HepG2 (cell line): ENCODE results near the gene PIP5KL1. TPM values are rescaled to one million over a fixed set of nuclear protein-coding genes. Genes with fewer than 3 reads are reported as not detected.
A peak's percentile ranks its signal among the peaks of the same experiment; 100 is the strongest.

Source experiments
- ADNP ChIP-seq: sonication (generic); formaldehyde crosslinking; IDR thresholded peaks from 2 replicates; pipeline ENCODE4 v1.4.0; 2020; ENCODE audit warnings: missing genetic modification reagents
- ATM ChIP-seq: fragments of 450-650 bp; IDR thresholded peaks from 2 replicates; pipeline ENCODE4 v1.7.1; 2017; ENCODE audit warnings: mild to moderate bottlenecking, borderline replicate concordance
- RFXAP ChIP-seq: sonication (generic); formaldehyde crosslinking; IDR thresholded peaks from 2 replicates; pipeline ENCODE4 v1.4.0; 2020; ENCODE audit warnings: missing genetic modification reagents, borderline replicate concordance
- SALL1 ChIP-seq: sonication (generic); formaldehyde crosslinking; IDR thresholded peaks from 2 replicates; pipeline ENCODE4 v1.8.0; 2022; ENCODE audit warnings: mild to moderate bottlenecking, missing genetic modification reagents
- SRF ChIP-seq: IDR thresholded peaks from 2 replicates; pipeline ENCODE4 v1.6.1; 2011; ENCODE audit warnings: mild to moderate bottlenecking, low read depth, low read length, moderate library complexity
- ZNF720 ChIP-seq: sonication (generic); formaldehyde crosslinking; IDR thresholded peaks from 2 replicates; pipeline ENCODE4 v1.4.0; 2020; ENCODE audit warnings: missing genetic modification reagents
- polyA plus RNA-seq, 8 experiments: library from polyadenylated mRNA; depleted of rRNA in 3 of 8; stranded (reverse) in 7 of 8; unstranded in 1 of 8; fragments of >200 nt; fragmentation: Illumina TruSeq in 4 of 8; extraction: Trizol in 4 of 8; gene quantifications; 2 replicates each; pipeline versions ENCODE4 v1.2.1 to v1.2.3, GENCODE V29; 2011 to 2016; ENCODE audit warnings: low read depth in 4 of 8, missing spikeins in 1 of 8, mixed read lengths in 1 of 8; ENCODE audit not compliant: insufficient read depth in 1 of 8
- total RNA-seq, 5 experiments: library from RNA; depleted of rRNA; stranded (reverse); fragments of >200 nt; fragmentation: Illumina TruSeq; extraction: Trizol; gene quantifications; 2 replicates each; pipeline ENCODE4 v1.2.3, GENCODE V29; 2016; ENCODE audit warnings: low read depth in 1 of 5
- TF ChIP-seq, protein P1 (sequence below), 2 experiments: fragments of 450-650 bp in 1 of 2; sonication (generic) in 1 of 2; formaldehyde crosslinking in 1 of 2; IDR thresholded peaks; 2 replicates each; pipeline versions ENCODE4 v1.6.1 to v1.8.0; 2016 to 2022; ENCODE audit warnings: antibody characterized with exemption in 1 of 2, mild to moderate bottlenecking in 1 of 2, missing genetic modification reagents in 1 of 2
- TF ChIP-seq, protein P2 (sequence below): sonication (generic); formaldehyde crosslinking; IDR thresholded peaks from 2 replicates; pipeline ENCODE4 v1.5.1; 2020; ENCODE audit warnings: mild to moderate bottlenecking, missing genetic modification reagents, moderate library complexity
- TF ChIP-seq, protein P3 (sequence below): IDR thresholded peaks from 2 replicates; pipeline ENCODE4 v1.6.1; 2016; ENCODE audit warnings: missing compliant biosample characterization, missing genetic modification reagents, borderline replicate concordance
- TF ChIP-seq, protein P4 (sequence below): IDR thresholded peaks from 2 replicates; pipeline ENCODE4 v1.6.1; 2016; ENCODE audit warnings: mild to moderate bottlenecking, missing biosample characterization, missing genetic modification reagents
- TF ChIP-seq, protein P5 (sequence below): sonication (generic); formaldehyde crosslinking; IDR thresholded peaks from 2 replicates; pipeline ENCODE4 v1.5.1; 2020; ENCODE audit warnings: missing genetic modification reagents, mild to moderate bottlenecking, borderline replicate concordance

PIP5KL1 gene
- total and polyA plus RNA-seq, 2 of the 13 experiments (the other 11 are each of a cell fraction or from before 2014, with no cell fraction given), result 0.20 to 0.49 TPM

DNA sequence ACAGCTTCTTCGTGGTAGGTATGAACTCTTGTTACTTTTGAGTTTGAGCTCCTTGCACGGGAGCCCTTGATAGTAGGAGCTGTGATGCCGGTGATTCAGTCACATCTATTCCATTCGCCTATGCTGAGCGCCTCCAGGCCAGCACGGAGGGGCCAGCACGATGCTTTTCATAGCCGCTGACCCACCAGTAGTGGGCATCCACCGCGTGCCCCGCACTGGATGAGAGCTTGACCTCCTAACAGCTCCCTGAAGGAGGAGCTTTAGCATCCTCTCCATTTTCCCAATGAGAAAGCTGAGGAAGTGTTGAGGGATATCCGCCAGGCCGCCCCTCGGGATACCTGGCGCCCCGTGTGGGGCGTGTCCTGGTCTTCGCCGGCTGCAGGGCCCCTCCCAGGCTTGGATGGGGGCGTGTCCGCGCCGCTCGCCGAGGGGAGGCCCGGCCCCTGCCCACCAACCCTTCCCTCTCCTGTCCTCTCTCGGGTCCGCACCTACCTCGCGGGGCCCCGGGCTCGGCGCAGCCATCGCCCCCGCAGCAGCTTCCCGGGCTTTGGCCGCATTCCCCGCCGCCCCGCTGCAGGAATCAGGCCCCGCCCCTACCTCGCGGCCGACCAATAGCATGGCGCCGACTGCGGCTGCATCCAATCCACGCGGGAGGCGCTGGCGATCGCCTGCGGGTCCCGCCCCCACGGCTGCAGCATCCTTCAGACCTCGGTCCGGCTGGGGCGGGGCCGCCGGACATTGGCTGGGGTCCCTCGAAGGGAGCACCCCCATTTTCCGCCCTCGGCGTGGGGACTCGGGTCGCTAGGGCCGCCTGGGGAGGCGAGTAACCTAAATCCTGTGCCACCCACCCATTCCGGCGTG is at the start of gene PIP5KL1 (continued):
- TF ChIP-seq, protein P1, sequence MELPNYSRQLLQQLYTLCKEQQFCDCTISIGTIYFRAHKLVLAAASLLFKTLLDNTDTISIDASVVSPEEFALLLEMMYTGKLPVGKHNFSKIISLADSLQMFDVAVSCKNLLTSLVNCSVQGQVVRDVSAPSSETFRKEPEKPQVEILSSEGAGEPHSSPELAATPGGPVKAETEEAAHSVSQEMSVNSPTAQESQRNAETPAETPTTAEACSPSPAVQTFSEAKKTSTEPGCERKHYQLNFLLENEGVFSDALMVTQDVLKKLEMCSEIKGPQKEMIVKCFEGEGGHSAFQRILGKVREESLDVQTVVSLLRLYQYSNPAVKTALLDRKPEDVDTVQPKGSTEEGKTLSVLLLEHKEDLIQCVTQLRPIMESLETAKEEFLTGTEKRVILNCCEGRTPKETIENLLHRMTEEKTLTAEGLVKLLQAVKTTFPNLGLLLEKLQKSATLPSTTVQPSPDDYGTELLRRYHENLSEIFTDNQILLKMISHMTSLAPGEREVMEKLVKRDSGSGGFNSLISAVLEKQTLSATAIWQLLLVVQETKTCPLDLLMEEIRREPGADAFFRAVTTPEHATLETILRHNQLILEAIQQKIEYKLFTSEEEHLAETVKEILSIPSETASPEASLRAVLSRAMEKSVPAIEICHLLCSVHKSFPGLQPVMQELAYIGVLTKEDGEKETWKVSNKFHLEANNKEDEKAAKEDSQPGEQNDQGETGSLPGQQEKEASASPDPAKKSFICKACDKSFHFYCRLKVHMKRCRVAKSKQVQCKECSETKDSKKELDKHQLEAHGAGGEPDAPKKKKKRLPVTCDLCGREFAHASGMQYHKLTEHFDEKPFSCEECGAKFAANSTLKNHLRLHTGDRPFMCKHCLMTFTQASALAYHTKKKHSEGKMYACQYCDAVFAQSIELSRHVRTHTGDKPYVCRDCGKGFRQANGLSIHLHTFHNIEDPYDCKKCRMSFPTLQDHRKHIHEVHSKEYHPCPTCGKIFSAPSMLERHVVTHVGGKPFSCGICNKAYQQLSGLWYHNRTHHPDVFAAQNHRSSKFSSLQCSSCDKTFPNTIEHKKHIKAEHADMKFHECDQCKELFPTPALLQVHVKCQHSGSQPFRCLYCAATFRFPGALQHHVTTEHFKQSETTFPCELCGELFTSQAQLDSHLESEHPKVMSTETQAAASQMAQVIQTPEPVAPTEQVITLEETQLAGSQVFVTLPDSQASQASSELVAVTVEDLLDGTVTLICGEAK (IDR thresholded peaks at IDR 0.05), result no peak
- TF ChIP-seq, protein P1 (CRISPR knock-in tag; IDR thresholded peaks at IDR 0.05), result no peak
- no peak for TF ChIP-seq SALL1 (CRISPR knock-in tag)
- no peak for TF ChIP-seq ADNP (CRISPR knock-in tag)
- TF ChIP-seq SRF, result no peak
- TF ChIP-seq, protein P2, sequence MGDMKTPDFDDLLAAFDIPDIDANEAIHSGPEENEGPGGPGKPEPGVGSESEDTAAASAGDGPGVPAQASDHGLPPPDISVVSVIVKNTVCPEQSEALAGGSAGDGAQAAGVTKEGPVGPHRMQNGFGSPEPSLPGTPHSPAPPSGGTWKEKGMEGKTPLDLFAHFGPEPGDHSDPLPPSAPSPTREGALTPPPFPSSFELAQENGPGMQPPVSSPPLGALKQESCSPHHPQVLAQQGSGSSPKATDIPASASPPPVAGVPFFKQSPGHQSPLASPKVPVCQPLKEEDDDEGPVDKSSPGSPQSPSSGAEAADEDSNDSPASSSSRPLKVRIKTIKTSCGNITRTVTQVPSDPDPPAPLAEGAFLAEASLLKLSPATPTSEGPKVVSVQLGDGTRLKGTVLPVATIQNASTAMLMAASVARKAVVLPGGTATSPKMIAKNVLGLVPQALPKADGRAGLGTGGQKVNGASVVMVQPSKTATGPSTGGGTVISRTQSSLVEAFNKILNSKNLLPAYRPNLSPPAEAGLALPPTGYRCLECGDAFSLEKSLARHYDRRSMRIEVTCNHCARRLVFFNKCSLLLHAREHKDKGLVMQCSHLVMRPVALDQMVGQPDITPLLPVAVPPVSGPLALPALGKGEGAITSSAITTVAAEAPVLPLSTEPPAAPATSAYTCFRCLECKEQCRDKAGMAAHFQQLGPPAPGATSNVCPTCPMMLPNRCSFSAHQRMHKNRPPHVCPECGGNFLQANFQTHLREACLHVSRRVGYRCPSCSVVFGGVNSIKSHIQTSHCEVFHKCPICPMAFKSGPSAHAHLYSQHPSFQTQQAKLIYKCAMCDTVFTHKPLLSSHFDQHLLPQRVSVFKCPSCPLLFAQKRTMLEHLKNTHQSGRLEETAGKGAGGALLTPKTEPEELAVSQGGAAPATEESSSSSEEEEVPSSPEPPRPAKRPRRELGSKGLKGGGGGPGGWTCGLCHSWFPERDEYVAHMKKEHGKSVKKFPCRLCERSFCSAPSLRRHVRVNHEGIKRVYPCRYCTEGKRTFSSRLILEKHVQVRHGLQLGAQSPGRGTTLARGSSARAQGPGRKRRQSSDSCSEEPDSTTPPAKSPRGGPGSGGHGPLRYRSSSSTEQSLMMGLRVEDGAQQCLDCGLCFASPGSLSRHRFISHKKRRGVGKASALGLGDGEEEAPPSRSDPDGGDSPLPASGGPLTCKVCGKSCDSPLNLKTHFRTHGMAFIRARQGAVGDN, result peak; percentile 69
- TF ChIP-seq RFXAP (CRISPR knock-in tag), result no peak
- TF ChIP-seq, protein P3, sequence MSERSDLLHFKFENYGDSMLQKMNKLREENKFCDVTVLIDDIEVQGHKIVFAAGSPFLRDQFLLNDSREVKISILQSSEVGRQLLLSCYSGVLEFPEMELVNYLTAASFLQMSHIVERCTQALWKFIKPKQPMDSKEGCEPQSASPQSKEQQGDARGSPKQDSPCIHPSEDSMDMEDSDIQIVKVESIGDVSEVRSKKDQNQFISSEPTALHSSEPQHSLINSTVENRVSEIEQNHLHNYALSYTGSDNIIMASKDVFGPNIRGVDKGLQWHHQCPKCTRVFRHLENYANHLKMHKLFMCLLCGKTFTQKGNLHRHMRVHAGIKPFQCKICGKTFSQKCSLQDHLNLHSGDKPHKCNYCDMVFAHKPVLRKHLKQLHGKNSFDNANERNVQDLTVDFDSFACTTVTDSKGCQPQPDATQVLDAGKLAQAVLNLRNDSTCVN, result no peak
- TF ChIP-seq, protein P4, sequence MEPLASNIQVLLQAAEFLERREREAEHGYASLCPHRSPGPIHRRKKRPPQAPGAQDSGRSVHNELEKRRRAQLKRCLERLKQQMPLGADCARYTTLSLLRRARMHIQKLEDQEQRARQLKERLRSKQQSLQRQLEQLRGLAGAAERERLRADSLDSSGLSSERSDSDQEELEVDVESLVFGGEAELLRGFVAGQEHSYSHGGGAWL (CRISPR knock-in tag), result no peak
- TF ChIP-seq ATM, result no peak
- TF ChIP-seq ZNF720 (CRISPR knock-in tag), result no peak
- TF ChIP-seq, protein P5, sequence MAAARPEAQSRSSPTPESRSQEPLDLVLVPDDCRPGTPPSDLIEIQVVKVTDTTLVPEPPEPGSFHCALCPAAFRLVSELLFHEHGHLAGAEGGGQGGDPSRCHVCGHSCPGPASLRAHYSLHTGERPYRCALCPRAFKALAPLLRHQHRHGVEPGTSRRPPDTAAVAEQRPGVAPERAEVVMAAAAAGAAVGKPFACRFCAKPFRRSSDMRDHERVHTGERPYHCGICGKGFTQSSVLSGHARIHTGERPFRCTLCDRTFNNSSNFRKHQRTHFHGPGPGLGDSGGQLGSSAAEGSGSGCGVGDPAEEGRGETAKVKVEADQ (CRISPR knock-in tag), result no peak
